NCI-H1694 treated with DMSO at 0.1 percent for 48 hours (cell line): ENCODE data around the gene GPR162.

Experiments
- DNase-seq: peaks from one replicate; lab custom pipeline; 2025; lab: John Stamatoyannopoulos, UW

The GPR162 gene

DNA sequence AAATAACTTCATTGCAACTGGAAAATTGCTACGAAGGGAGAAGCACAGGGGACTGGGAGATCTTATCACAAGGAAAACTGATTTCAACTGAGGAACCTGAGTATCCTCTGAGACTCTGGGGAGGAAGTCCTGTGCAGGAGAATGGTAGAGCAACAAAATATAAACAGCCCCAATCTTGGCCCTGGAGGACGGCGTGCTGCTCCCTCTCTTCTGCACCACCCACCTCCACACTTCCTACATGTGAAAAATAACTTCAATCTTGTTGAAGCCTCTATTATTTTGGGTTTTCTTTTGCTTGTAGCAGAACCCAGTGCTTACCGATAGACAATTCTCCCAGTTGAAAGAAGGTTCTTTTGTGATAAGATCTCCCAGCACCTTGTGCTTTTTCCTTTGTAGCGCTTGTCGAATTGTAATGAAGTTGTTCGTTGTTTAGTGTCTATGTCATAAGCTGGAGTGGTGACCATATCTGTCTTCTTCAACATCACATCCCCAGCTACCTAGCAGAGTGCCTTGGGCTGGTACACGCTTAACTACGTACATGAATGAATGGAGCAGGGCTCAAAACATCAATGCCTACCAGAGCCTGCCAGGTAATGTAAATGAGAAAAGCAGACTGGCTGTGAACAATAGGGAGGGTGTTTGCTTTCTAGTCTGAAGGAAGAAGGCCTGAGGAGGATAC is 35.1 kb upstream of the GPR162 start:
- no peak for DNase-seq

GRCh38 chr12:6787309-6787708 is 34.3 kb upstream of the GPR162 start:
- DNase-seq, result no peak

- no peak for DNase-seq
Measured at GRCh38 chr12:6788972-6789924, 32.4 kb upstream of the GPR162 start, which contains the start of gene CD4. TSS of gene CD4 (plus strand) at chr12:6789528. CDS start at chr12:6800139, 10,611 bp downstream.

GRCh38 chr12:6790496-6791150 is 31.0 kb upstream of the GPR162 start:
- DNase-seq, result no peak

GRCh38 chr12:6791931-6792520 is 29.6 kb upstream of the GPR162 start:
- DNase-seq, result no peak

DNA sequence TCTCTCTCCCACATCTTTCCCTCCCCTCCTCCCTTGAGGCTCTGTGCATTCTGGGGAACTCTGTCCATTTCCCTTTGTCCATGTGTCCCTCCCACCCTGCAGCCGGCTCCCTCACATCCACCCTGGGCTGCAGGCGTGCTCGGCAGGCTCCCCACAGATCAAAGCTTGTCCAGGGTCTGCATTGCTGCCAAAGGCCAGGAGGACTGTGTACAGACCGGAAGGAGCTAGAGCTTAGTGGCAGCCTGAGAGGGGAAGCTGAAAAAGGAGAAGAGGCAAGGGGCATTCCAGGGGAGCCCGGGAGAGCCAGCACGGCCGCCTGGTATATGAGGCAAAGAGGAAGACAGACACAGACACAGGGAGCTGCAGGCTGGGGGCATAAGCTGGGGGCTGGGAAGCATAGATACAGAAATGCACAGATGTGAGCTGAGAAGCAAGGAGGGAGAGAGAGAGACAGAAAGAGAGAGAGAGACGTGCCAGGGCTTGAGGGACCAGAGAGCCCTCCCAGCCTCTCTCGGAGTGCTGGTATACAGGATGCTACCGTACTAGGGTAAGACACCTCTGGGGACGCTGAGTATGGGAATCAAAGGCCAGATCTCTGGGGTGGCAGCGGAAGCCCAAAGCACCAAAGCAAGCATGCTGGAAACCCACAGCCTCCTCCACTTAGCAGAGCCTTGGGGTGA is 29.0 kb upstream of the GPR162 start:
- DNase-seq, result peak; percentile 26

DNA sequence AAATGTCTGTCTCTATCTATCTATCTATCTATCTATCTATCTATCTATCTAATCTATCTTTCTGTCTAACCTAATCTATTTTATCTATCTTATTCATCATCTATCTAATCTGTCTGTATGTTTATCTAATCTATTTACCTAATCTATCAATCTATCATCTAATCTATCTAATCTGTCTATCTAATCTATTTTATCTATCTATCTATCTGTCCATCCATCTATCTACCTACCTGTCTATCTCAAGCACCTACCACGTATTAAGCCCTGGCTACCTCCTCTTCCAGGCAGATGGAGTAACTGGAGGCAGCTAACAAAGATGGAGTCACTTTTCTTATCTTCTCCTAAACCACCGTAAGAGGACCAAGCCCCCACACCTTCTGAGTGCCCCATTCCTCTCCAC is 26.5 kb upstream of the GPR162 start:
- no peak for DNase-seq

DNA sequence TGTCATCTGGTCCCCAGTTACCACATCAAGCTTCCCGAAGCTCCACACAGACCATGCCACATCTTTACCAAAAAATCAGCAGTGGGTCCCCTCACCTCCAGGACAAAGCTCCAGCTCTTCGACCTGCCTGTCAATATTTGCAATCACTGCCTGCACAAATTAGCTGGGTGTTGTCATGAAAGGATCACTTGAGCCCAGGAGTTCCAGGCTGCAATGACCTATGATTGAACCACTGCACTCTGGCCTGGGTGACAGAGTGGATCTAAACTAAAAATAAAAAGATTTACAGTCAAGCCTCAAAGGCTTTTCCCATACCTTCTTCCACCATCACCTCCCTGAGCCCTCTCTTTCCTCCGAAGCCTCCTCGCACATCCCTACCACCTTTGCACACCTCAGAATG is 25.0 kb upstream of the GPR162 start:
- no peak for DNase-seq

DNA sequence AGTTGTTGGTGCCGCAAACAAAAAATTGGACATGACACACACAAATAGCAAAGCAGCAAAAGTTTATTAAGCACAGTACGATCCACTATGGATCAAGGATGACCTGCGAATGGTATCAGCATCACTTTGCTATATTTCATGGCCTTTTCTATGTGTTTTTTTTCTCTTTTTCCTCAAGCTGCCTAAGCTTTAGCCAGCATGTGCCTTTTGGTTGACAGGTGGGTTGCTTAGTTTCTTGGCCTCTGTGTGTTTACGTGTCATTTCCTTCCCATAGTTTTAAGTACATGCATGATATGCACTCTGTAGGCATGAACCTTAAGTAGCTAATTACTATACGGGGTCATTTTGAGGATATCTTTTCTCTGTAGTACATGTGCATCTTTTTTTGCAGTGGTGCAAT is 22.5 kb upstream of the GPR162 start:
- no peak for DNase-seq

DNA sequence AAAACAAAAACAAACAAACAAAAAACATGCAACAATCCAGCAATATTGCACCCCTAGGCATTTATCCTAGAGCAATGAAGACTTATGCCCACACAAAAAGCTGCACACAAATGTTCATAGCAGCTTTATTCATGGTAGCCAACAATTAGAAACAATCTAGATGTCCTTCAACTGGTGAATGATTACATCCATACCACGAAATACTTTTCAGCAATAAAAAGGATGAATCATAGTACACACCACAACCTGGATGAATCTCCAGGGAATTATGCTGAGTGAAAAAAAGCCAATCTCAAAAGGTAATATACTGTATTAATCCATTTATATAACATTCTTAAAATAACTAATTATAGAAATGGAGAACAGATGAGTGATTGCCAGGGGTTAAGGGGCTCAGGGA is 14.5 kb upstream of the GPR162 start:
- DNase-seq, result no peak

DNA sequence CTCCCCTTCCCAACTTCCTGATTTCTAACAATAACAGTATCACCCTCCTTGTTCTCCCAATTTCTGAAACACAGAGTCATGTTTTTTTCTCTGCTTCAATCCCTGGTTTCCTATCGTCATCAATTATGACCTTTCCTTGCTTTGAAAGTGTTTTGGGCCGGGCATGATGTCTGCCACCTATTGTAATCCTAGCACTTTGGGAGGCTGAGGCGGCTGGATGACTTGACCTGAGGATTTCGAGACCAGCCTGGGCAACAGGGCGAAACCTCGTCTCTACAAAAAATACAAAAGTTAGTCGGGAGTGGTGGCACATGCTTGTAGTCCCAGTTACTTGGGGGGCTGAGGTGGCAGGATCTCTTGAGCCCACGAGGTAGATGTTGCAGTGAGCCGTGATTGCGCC is 12.6 kb upstream of the GPR162 start:
- DNase-seq, result no peak

DNA sequence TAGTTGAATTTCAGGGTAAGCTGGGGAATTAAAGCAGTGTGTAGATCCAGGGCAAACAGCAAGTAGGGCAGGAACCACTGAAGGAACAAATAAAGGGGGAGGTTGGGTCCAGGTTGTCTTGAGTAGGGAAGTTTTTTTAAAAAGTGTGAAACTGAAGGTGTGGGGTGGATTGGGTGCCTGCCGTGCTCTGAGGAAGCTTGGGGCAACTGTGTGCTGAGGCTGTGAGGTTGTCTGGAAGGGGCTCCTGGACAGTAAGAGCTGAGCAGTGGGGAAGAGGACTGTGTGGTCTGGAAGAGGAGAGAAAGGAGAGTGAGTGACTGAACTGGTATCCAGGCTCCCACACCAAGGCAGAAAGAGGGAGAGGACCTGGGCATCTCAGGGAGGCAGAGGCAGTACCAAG is 10.9 kb upstream of the GPR162 start:
- no peak for DNase-seq

DNA sequence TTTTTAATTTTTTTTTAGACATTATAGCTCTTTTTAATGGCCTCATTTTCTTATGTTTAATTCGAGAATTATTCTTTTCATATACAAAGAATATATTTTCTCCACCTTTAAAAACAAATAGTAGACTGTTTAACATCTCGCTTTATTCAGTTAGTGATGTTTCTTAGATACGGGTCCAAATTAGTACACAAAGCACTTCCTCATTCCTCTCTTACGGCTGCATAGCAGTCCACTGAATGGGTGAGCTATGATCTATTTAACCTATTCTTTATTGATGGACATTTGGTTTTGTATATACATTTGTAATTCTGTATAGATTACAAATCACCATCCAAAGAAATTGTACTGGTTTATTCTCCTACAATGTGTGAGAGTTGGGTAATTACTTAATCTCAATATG is 8.3 kb upstream of the GPR162 start:
- DNase-seq, result no peak

DNA sequence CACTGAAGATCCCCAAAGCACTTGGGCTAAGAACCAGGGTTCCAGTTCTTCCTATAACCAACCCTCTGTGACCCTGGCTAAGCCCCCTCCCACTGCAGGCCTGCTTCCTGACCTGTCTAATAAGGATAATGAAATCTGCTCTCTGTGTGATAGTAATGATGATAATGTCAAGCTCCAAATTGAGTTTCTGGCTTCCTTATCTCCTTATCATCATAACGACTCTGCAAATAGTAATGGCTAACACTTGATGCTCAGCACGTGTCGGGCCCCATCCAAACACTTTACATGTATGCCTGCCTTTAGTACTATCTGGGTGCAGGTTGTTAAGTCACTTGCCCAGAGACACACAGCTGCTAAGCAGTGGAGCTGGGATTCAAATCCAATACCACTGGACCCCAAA is 5.0 kb upstream of the GPR162 start:
- DNase-seq, result no peak

GRCh38 chr12:6817098-6817497 is 4.5 kb upstream of the GPR162 start:
- no peak for DNase-seq

- DNase-seq, result no peak
Measured at GRCh38 chr12:6817662-6818157, 3.9 kb upstream of the GPR162 start.

DNA sequence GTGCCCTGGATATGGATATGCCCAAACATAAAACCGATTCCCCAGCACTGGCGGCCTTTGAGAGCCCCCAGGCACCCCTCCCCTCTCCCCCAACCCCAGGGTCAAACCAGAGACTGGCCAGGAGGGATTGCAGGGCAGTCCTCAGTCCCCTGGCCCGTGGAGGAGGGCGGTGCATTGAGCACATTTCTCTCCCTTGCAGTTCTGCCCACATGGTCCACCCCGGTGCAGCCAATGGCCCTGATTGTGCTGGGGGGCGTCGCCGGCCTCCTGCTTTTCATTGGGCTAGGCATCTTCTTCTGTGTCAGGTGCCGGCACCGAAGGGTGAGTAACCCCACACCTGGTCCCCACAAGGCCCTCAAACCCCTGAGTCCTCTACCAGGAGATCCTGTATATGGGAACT is 3.4 kb upstream of the GPR162 start:
- no peak for DNase-seq

DNA sequence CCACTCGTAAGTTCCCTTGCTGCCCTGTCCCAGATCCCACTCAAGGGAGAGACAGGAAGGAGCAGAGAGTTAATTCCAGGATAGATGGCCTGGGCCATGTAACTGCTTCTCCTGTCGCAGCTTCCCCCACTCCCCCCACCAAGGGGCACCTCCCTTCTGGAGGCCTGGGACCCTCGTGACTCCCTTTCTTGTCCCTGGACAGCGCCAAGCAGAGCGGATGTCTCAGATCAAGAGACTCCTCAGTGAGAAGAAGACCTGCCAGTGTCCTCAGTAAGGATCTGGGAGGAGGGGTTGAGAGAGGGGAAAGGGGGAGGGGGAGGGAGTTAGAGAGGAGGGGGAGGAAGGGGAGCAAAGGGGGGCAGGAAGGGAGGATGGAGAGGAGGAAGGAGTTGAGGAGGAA is 3.0 kb upstream of the GPR162 start:
- no peak for DNase-seq

GRCh38 chr12:6819106-6820030 is 2.3 kb upstream of the GPR162 start:
- DNase-seq, result no peak

GRCh38 chr12:6820166-6820565 is 1.5 kb upstream of the GPR162 start:
- no peak for DNase-seq
